HepG2 (cell line): ENCODE measurements around the gene LDLRAD4.

Experiments
- CEBPB ChIP-seq: IDR thresholded peaks from 2 replicates; pipeline ENCODE4 v1.6.1; 2011; ENCODE audit warnings: low read depth, low read length, improper control_type of control experiment, borderline replicate concordance
- HOXA3 ChIP-seq: sonication (generic); formaldehyde crosslinking; IDR thresholded peaks from 2 replicates; pipeline ENCODE4 v1.5.0; 2020; ENCODE audit warnings: missing genetic modification reagents
- JUNB ChIP-seq: sonication (generic); formaldehyde crosslinking; IDR thresholded peaks from 2 replicates; pipeline ENCODE4 v1.8.0; 2022; ENCODE audit warnings: missing genetic modification reagents, mild to moderate bottlenecking, borderline replicate concordance
- NR3C1 ChIP-seq: sonication (generic); formaldehyde crosslinking; IDR thresholded peaks from 2 replicates; pipeline ENCODE4 v1.4.0; 2020; ENCODE audit warnings: missing genetic modification reagents
- ZFX ChIP-seq: sonication (generic); formaldehyde crosslinking; IDR thresholded peaks from 2 replicates; pipeline ENCODE4 v1.4.0; 2020; ENCODE audit warnings: mild to moderate bottlenecking, low read depth, missing genetic modification reagents, moderate library complexity
- ZNF20 ChIP-seq: sonication (generic); formaldehyde crosslinking; IDR thresholded peaks from 2 replicates; pipeline ENCODE4 v1.4.0; 2020; ENCODE audit warnings: mild to moderate bottlenecking, moderate library complexity, missing genetic modification reagents
- TF ChIP-seq, protein P1 (sequence below): sonication (generic); formaldehyde crosslinking; IDR thresholded peaks from 2 replicates; pipeline ENCODE4 v1.5.0; 2020; ENCODE audit warnings: mild to moderate bottlenecking, missing genetic modification reagents, moderate library complexity
- TF ChIP-seq, protein P2 (sequence below): IDR thresholded peaks from 2 replicates; pipeline ENCODE4 v1.6.1; 2016

DNA sequence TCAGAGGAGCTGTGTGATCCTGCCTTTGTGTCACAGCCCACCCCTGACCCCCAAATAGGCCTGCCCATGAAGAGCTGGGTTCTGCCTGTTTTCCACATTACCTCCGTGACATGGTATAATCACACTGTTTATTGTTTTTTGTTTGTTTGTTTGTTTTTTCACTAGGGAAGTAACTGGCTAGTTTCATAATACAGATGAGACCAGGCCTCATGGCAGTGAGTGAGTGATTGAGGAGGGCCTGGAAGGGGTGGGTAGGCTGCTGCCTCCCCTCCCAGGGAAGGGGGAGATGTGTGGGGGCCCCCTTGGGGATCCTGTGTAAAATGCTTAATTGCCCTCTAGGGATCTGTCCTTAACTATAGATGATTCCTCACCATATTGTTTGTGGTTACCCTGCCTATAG, 190.5 kb downstream of the LDLRAD4 start:
- TF ChIP-seq, protein P1, sequence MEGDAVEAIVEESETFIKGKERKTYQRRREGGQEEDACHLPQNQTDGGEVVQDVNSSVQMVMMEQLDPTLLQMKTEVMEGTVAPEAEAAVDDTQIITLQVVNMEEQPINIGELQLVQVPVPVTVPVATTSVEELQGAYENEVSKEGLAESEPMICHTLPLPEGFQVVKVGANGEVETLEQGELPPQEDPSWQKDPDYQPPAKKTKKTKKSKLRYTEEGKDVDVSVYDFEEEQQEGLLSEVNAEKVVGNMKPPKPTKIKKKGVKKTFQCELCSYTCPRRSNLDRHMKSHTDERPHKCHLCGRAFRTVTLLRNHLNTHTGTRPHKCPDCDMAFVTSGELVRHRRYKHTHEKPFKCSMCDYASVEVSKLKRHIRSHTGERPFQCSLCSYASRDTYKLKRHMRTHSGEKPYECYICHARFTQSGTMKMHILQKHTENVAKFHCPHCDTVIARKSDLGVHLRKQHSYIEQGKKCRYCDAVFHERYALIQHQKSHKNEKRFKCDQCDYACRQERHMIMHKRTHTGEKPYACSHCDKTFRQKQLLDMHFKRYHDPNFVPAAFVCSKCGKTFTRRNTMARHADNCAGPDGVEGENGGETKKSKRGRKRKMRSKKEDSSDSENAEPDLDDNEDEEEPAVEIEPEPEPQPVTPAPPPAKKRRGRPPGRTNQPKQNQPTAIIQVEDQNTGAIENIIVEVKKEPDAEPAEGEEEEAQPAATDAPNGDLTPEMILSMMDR (CRISPR knock-in tag) = no peak
- TF ChIP-seq, protein P2, sequence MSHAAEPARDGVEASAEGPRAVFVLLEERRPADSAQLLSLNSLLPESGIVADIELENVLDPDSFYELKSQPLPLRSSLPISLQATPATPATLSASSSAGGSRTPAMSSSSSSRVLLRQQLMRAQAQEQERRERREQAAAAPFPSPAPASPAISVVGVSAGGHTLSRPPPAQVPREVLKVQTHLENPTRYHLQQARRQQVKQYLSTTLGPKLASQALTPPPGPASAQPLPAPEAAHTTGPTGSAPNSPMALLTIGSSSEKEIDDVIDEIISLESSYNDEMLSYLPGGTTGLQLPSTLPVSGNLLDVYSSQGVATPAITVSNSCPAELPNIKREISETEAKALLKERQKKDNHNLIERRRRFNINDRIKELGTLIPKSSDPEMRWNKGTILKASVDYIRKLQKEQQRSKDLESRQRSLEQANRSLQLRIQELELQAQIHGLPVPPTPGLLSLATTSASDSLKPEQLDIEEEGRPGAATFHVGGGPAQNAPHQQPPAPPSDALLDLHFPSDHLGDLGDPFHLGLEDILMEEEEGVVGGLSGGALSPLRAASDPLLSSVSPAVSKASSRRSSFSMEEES (CRISPR knock-in tag) = no peak
- no peak for TF ChIP-seq JUNB
- TF ChIP-seq ZNF20 (CRISPR knock-in tag) = no peak
- no peak for TF ChIP-seq CEBPB
- TF ChIP-seq NR3C1 (CRISPR knock-in tag) = no peak
- TF ChIP-seq ZFX (CRISPR knock-in tag) = no peak
- no peak for TF ChIP-seq HOXA3
